ENCODE measurements around the gene SRBD1. TPM values are rescaled to one million over a fixed set of nuclear protein-coding genes. Genes with fewer than 3 reads are reported as not detected.
A peak's percentile ranks its signal among the peaks of the same experiment; 100 is the strongest.

Gene SRBD1
- total RNA-seq, 1 donor from 2014 or later = 19.3 TPM

- Mint-ChIP-seq H3K27ac (no peak overlapping the region), H3K4me3 (peak overlapping the region; percentile 68), H3K27me3 (peaks cover 38% of the 10 kb centered on the region), H3K9me3 (no peaks in the 10 kb centered on the region), H3K4me1 (ENCODE audit: unreplicated experiment) (peaks cover 19% of the 10 kb centered on the region), H3K36me3 (no peaks in the 10 kb centered on the region)
- DNase-seq (ENCODE audit: extremely low spot score, unreplicated experiment) = no peak
- TF ChIP-seq CTCF (conservative IDR thresholded peaks at IDR 0.05) = no peak
Measured at GRCh38 chr2:45647986-45648520, 37.0 kb upstream of the SRBD1 start.

- H3K27me3 Mint-ChIP-seq = peaks cover 37% of the 10 kb centered on the region
- H3K27ac Mint-ChIP-seq = no peak overlapping the region
- no peak for DNase-seq (ENCODE audit: extremely low spot score, unreplicated experiment)
- no peak for TF ChIP-seq CTCF (conservative IDR thresholded peaks at IDR 0.05)
- no peak overlapping the region for H3K4me3 Mint-ChIP-seq
- no peaks in the 10 kb centered on the region for H3K9me3 Mint-ChIP-seq
- no peaks in the 10 kb centered on the region for H3K36me3 Mint-ChIP-seq
- H3K4me1 Mint-ChIP-seq (ENCODE audit: unreplicated experiment) = peaks cover 12% of the 10 kb centered on the region
Measured at GRCh38 chr2:45647356-45647755, 36.3 kb upstream of the SRBD1 start.

- no peak for TF ChIP-seq CTCF (conservative IDR thresholded peaks at IDR 0.05)
- no peak for DNase-seq (ENCODE audit: extremely low spot score, unreplicated experiment)
- Mint-ChIP-seq H3K9me3 (no peaks in the 10 kb centered on the region), H3K27ac (no peak overlapping the region), H3K4me1 (ENCODE audit: unreplicated experiment) (peaks cover 10% of the 10 kb centered on the region), H3K4me3 (no peak overlapping the region), H3K36me3 (no peaks in the 10 kb centered on the region), H3K27me3 (peaks cover 43% of the 10 kb centered on the region)
Measured at GRCh38 chr2:45646289-45646688, 35.2 kb upstream of the SRBD1 start.

- H3K9me3 Mint-ChIP-seq = no peaks in the 10 kb centered on the region
- H3K4me1 Mint-ChIP-seq (ENCODE audit: unreplicated experiment) = peaks cover 6% of the 10 kb centered on the region
- DNase-seq (ENCODE audit: extremely low spot score, unreplicated experiment) = peak; percentile 85
- no peaks in the 10 kb centered on the region for H3K36me3 Mint-ChIP-seq
- H3K27ac Mint-ChIP-seq = peak overlapping the region; percentile 19
- peak; percentile 99 for TF ChIP-seq CTCF (conservative IDR thresholded peaks at IDR 0.05)
- peak overlapping the region; percentile 62 for H3K4me3 Mint-ChIP-seq
- peaks cover 56% of the 10 kb centered on the region for H3K27me3 Mint-ChIP-seq
Measured at GRCh38 chr2:45643543-45644542, 32.8 kb upstream of the SRBD1 start.

GRCh38 chr2:45643095-45643494 is 32.0 kb upstream of the SRBD1 start:
- DNase-seq (ENCODE audit: extremely low spot score, unreplicated experiment) = no peak
- Mint-ChIP-seq H3K36me3 (no peaks in the 10 kb centered on the region), H3K9me3 (no peaks in the 10 kb centered on the region), H3K4me1 (ENCODE audit: unreplicated experiment) (peaks cover 6% of the 10 kb centered on the region), H3K4me3 (peak overlapping the region; percentile 62), H3K27me3 (peaks cover 59% of the 10 kb centered on the region), H3K27ac (no peak overlapping the region)
- TF ChIP-seq CTCF (conservative IDR thresholded peaks at IDR 0.05) = no peak
